HG03342 (cell line): ENCODE results near the gene ADAM19.
A peak's percentile ranks its signal among the peaks of the same experiment; 100 is the strongest.

Experiments
- ATAC-seq: cut with Tn5 transposase; IDR thresholded peaks from one replicate; pipeline ENCODE4 v1.9.1; 2021; ENCODE audit warnings: mild to moderate bottlenecking, moderate library complexity; ENCODE audit not compliant: unreplicated experiment

ADAM19 gene

DNA sequence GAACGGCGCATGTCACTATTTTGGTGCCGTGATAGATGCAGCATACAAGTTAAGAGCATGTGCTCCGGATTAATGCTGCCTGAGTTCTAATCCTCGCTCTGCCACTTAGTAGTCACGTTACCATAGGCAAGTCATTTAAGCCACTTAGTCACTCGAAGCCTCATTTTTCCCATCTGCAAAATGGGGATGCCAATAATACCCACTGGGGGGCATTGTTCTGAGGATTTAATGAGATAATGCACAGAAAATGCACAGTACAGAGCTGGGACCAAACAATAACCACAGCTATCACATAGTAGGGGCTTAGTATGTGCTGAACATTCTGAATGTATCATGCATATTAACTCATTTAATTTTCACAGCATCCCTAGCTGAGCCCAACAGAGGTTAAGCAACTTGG, 106.5 kb downstream of the ADAM19 start:
- ATAC-seq = no peak

DNA sequence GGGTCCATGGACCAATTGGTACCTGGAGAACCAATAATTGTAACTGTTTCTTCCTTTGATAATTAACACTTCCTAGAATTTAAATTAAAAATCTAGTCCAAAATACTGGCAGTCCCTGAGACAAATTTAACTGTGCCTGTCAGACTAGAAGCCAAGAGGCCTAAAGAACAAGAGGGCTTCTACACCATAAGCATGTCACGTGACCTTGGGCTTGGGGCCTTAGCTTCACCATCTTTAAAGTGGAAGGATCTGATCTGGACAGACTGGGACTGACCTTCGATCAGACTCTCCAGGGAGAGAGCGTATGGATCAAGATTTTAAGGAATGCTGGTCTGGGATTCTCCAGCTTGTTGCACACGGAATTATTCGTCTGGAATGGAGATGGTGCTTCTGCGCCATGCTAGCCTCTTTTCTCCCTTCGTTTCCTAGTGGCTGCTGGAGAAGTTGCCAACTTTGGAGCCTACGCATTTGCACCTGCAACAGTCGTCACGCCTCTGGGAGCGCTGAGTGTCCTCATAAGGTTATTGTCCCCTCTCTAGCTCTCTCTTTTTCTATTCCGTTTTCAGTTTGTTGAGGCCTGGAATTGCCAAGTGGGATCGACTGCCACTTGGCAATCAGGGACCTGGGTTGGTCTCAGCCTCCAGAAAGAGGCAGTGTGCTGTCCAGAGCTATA, 107.1 kb downstream of the ADAM19 start:
- no peak for ATAC-seq

DNA sequence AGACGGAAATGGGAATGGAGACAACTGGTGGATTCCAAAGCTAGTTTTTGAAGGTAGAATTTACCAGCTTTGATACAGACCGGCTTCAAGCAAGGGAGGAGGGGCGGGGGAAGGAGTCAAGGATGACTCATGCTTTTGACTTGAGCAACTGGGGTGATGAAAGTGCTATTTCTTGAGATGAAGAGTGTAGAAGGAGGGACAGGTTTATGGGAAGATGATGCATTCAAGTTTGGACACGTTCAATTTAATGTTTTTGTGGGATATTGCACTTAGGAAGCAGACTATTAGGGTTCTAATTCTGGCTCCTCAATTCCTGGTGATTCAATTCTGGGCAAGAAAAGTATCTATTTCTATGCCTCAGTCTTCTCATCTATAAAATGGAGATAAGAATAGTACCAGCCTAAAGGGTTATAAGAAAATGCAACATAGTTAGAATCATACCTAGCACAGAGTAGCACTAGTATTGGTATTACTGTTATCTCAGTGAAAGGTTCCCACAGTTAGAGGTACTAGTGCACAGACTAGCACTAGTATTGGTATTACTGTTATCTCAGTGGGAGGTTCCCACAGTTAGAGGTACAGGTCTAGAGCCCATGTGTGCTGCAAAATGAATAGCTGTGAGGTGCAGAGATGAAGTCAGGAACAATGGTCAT, 110.9 kb downstream of the ADAM19 start:
- ATAC-seq = peak; percentile 90

DNA sequence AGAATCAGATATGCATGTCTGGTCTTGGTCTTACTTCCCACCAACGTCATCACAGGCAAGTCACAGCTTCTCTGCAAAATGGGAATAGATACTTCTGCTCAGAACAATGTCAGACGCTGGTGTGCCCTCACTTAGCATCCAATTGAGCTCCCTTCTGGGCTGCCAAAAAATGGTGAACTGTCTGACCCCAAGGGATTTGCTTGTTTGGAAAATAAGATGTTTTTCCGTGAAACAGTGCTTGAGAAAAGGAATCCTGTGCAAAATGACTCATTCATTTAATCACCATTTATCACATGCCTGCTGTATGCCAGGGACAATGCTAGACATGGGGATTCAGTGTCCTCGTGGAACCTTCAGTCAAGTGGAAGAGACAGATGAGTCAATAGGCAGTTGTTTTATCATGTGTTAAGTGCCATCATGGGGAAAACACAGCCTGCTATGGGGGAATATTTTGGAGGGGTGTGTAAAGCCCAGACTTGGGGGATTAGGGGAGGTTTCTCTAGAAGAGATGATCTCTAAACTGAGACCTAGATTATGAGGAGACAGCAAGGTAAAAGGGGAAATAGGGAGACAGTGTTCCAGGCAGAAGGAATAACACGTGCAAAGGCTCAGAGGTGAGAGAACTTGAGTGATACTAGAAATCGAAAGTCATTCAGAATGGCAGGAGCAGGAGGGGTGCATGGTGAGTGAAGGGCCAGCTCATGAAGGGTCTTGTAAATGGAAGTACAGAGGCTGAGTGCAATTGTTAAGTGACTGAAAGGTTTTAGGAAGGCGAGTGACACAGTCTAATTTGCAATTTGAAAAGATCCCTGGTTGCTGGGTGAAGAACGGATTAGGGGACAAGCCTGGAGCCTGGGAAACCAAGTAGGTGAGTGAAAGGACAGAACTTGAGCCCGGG, 111.7 kb downstream of the ADAM19 start:
- peak; percentile 4 for ATAC-seq

DNA sequence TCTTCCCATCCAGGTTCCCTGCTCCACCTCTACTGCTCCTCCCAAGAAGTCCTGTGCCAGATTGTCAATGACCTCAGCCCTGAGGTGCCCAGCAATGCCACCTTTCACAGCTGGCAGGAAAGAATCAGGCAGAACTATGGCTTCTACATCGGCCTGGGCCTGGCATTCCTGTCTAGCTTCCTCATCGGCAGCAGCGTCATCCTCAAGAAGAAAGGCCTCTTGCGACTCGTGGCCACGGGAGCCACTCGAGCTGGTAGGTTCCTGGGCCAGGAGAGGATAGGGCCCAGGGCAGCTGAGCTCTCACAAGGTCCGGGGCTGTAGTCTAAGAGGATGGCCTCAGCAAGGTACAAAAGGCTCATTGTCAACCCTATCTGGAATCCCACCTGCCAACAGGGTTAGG, 112.5 kb downstream of the ADAM19 start:
- no peak for ATAC-seq

DNA sequence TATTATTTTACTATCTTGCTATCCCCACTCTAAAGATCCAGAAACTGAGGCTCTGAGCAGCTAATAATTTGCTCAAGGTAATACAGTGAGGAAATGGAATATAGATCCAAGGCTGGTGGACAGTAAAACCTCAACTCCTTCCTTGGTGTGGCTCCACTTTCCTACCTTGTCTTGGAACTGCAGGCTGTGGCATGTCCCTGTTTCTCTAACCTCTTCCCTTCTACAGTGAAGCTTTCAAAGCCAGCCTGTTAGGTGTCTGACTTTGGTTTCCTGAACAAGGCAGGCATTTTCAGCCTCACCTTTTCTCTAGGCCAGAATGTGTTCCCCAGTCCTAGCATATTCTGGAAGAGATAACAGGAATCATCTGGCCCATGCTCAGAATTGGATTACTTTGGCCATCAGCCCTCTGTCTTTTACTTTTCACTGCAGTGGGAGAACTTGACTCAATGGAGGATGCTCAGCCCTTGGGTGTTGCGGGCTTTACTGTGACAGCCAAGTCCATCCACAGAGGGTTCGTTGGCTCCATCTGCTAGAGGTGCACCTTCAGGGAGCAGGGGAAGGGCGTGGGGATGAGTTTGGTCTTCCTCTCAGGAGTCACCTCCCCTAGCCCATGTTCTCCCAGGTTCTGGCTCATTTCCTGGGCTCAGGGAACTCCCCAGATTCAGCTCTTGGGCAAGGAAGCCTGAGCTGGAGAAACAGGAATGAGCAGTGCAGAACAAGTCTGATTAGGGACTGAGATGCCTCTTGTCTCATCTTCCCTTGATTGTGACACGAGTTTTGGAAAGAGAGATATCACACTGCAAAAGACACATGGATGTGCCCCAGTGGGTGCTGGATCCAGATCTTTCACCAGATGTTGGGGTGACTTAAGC, 114.4 kb downstream of the ADAM19 start:
- ATAC-seq = no peak

DNA sequence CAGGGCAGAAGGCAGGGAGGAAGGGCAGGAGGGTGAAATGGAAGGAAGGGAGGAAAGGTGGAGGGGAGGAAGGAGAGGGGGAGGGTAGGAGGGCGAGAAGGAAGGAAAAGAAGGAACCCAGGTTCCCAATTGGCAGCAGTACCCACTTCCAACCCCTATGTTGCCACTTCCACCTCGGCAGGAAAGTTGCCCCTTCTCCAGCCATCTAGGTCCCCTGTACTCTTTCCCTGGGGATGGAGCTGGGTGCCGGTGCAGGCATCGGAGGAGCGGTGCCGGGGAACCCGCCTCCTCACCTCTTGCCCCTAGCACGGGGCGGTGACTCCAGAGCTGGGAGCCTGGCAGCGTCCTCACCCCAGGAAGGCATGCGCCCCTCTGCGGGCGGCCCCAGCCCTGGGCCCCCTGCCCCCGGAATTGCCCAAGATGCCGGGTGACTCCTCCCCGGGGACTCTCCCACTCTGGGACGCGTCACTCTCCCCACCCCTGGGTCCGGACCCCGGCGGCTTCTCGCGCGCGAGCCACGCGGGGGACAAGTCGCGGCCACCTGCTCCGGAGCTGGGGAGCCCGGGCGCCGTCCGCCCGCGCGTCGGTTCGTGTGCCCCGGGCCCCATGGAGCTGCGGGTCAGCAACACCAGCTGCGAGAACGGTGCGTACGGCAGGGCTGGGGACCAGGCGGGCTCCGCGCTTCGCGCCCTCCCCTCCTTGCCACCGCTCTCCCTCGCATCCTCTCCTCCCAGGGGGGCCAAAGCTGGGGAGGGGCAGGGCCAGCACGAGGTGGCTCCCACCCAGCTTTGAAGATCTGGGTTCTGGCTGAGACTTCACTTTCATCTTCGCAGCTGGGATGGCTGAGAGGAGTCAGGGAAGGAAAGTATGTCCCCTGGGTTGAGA, 115.6 kb downstream of the ADAM19 start, which contains the start of gene NIPAL4:
Gene NIPAL4 (plus strand): TSS at position 499 of the 885 bp plus-strand sequence. CDS start 108 bp downstream, at position 607.
- ATAC-seq = no peak

DNA sequence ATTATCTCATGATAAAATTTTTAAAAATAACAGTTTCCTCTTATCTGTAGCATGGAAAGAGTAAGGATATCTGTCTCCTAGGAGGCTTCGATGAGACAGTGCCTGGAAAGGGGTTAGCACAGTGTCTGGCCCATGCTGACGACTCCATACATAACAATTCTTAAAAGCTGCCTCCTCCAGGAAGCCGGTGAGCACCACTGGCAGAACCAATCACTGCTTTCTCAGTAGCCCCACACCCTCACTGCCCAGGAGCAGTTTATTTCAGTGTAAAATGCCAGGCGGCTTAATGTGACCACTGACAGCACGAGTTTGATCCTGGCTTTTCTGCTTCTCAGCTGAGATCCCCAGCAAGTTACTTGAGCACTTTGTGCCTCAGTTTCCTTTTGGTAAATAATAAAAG, 116.7 kb downstream of the ADAM19 start:
- no peak for ATAC-seq

DNA sequence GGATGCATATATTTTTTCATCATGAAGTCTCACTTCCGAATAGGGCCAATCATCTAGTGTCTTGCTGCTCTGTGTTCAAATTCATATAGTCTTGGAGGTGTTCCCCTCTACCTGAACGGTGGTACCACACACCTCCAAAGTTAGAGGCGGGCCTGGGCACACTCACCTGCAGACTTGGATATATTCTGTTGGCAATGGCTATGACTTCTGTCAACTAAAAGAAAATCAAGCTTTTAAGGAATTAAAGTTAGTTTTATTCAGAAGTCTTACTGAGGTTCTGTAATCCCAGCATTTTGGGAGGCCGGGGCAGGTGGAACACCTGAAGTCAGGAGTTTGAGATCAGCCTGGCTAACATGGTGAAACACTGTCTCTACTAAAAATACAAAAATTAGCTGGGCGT, 118.2 kb downstream of the ADAM19 start:
- no peak for ATAC-seq

DNA sequence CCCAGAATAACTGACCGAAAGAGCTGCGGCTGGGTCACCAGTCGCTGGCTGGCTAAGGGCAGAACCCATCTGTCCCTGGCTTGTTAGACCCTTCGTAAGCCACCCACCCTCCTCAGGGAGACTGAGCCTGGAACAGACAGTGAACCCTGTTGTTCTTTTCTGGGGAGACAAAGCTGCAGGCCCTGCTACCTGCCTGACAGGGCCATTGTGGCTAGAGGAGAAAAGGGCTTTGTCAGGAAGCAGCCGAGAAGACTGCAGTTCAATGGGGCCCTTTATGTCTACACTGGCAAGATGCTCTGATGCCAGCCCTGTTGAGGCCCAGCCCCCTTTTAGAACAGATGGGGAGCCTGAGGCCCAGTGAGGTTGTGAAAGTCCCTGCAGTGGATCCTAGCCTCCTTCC, 119.3 kb downstream of the ADAM19 start:
- no peak for ATAC-seq

DNA sequence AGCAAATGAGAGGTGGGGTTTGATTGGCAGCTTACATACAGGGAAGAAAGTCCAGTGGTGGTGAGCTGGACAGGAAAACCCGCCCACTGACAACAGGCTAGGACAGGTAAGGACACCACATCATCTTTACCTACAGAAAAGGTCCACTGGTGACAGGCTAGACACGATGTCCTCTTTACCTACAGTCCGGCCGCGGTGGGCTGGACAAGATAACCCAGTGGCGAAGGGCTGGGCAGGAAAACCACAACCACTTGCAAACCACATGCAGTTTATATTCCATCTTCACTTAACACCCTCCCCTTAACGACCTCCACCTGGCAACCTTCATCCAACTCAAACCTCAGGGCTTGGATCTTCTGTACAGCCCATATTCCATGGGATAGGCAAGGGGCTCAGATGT, 120.5 kb downstream of the ADAM19 start:
- no peak for ATAC-seq

DNA sequence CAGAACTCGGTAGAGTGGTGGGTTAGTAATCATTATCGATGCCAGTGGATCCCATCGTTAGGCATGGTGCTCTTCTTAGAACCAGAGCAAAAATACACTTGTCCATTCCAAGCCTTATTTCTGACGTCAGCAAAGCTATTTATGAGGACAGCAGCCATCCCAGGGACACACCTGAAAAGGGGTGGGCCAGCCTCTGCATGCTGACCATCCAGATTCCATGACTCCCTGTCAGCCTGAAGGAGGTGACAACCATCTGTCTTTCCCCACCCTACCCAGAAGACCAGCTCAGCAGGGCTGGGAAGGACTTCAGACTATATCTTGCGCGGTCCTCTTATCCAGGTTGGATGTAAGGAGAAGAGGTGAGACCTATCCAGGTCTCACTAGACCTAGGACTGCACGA, 121.3 kb downstream of the ADAM19 start:
- no peak for ATAC-seq

DNA sequence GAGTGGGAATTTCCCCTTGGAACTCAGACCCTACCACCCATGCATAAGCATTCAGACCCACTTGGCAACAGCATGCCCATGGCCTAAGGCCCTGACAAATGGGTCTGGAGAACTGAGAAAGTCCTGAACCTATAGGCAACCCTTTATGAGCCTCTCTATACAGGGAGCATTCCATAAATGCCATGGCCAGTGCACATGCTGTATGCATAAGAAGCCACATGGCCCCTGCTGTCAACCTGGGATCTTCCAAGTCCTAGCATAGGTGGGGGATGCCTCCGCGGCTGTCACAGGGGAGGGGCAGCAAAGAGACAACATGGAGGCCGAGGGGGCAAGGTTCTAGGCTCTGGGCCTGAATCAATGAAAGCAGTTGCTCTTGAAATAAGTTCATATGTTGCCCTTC, 123.8 kb downstream of the ADAM19 start:
- ATAC-seq = no peak

DNA sequence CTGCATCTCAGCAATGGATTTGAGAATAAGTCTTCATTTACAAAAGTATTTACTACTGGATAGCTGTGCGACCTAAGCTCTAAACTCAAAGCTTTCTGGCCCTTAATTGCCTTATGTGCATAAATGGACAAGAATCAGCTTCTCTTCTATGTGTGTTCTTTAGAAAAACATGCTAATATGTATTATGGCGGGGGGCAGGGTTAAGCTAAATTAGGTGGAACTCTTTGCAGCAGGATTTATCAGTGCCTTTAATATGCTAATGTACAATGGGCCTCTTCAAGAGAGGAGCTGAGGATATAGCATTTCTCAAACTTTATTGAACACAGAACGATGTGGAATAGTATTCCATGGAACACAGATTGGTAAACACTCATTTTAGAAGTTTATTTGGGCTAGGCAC, 125.6 kb downstream of the ADAM19 start:
- no peak for ATAC-seq

DNA sequence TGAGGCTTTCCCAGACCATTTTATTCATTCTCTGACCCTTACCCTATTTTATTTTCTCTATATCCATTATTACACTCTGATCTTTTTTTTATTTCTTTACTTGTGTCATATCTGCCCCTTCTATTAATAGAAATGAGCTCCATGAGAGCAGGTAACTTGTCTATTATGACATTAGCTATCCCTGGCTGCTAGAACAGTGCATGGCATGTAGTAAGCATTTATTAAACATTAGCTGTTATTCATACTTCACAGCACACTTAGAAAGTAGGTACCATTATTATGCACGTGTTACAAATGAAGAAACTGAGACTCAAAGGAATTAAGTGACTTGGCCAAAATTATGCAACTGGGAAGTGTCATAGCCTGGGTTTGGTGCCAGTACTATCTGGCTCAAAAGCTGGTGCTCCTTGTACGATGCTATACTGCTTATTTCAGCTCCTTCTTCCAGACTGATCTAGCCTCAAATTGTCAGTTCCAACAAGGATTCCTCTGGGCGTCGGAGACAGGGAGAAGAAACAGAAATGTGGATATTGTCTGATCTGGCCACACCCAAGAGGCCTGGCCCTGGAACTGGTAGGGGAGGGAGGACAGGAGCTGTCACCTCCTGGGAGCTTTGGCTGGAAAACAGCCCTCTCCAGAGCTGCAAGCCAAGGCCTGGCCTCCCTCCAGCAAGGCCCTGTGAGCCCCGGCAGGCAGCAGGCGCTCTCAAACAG, 126.4 kb downstream of the ADAM19 start:
- ATAC-seq = no peak

DNA sequence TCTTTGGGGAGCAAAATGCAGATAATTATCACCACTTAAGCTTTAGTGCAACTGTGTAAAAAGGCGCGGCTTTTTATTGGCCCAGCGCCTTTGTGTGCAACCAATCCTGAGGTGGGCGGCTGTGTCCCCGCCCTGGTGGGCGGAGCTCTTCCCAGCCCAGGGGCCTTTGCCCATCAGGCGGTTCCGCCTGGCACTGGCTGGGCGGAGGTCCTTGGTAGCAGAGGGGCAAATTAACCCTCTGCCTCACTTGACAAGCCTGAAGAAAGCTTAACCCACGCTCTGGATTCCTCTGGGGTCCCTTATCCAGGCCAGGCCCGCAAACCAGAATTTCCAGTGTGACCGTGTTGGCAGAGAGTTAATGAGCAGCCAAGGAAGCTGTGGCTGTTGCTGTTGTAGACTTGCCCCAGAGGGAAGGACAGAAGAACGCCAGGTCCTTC, 128.4 kb downstream of the ADAM19 start:
- no peak for ATAC-seq

DNA sequence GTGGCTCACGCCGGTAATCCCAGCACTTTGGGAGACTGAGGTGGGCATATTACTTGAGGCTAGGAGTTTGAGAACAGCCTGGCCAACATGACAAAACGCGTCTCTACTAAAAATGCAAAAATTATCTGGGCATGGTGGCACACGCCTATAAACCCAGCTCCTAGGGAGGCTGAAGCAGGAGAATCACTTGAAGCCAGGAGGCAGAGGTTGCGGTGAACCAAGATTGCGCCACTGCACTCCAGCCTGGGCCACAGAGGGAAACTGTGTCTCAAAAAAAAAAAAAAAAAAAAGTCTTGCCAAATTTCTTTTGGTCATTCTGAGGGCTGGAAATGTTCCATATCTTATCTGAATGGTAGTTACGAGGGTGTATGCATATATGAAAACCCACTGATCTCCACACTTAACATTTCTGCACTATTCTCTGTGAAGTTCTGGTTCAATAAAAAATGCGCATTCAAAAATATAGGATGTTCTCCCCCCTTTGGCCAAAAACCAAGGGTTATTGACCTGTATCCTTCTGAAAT, 129.1 kb downstream of the ADAM19 start:
- ATAC-seq = no peak

DNA sequence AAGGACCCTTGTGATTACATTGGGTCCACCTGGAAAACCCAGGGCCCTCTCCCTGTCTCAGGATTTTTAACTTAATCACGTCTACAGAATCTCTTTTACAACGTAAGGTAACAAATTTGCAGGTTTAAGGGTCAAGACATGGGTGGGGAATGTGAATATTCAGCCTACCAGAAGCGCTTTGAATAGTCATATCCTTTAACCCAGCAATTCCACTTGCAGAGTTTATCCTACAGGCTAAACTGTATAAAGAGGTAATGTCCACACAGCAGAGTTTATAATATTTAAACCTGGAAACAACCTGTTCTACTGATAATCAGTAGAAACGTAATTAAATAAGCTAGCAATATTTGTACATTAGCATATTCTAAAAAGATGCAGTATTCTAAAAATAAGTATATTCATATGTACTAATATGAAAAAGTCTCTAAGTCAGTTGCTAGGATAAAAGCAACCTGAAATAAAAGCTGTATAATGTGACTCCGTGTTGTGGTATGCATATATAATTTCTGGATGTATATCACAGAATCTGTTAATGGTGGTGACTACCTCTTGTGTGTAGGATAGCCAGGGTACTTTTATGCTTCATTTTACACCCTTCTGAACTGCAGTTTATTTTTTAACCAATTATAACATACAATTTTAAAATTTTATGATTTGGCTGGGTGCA, 129.7 kb downstream of the ADAM19 start:
- no peak for ATAC-seq
